GM12865 (cell line): ENCODE measurements around the gene AZU1.

Experiments used
- DNase-seq: peaks from one replicate; pipeline ENCODE4 v3.0.0; 2010; ENCODE audit warnings: low read depth
- H3K4me3 ChIP-seq: 2 replicates; pipeline ENCODE4 v1.5.1; 2011; ENCODE audit warnings: mild to moderate bottlenecking, low read depth, low read length, control low read depth
- TF ChIP-seq, protein P1 (sequence below): IDR thresholded peaks from 2 replicates; pipeline ENCODE4 v1.5.1; 2011; ENCODE audit warnings: low read length, control low read depth, low read depth, inconsistent platforms; ENCODE audit not compliant: insufficient read depth; ENCODE audit errors: missing control alignments

The AZU1 gene

GRCh38 chr19:824885-825284 is 2.8 kb upstream of the AZU1 start:
- TF ChIP-seq, protein P1, sequence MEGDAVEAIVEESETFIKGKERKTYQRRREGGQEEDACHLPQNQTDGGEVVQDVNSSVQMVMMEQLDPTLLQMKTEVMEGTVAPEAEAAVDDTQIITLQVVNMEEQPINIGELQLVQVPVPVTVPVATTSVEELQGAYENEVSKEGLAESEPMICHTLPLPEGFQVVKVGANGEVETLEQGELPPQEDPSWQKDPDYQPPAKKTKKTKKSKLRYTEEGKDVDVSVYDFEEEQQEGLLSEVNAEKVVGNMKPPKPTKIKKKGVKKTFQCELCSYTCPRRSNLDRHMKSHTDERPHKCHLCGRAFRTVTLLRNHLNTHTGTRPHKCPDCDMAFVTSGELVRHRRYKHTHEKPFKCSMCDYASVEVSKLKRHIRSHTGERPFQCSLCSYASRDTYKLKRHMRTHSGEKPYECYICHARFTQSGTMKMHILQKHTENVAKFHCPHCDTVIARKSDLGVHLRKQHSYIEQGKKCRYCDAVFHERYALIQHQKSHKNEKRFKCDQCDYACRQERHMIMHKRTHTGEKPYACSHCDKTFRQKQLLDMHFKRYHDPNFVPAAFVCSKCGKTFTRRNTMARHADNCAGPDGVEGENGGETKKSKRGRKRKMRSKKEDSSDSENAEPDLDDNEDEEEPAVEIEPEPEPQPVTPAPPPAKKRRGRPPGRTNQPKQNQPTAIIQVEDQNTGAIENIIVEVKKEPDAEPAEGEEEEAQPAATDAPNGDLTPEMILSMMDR: no peak
- no peak overlapping the region for H3K4me3 ChIP-seq
- no peak for DNase-seq

DNA sequence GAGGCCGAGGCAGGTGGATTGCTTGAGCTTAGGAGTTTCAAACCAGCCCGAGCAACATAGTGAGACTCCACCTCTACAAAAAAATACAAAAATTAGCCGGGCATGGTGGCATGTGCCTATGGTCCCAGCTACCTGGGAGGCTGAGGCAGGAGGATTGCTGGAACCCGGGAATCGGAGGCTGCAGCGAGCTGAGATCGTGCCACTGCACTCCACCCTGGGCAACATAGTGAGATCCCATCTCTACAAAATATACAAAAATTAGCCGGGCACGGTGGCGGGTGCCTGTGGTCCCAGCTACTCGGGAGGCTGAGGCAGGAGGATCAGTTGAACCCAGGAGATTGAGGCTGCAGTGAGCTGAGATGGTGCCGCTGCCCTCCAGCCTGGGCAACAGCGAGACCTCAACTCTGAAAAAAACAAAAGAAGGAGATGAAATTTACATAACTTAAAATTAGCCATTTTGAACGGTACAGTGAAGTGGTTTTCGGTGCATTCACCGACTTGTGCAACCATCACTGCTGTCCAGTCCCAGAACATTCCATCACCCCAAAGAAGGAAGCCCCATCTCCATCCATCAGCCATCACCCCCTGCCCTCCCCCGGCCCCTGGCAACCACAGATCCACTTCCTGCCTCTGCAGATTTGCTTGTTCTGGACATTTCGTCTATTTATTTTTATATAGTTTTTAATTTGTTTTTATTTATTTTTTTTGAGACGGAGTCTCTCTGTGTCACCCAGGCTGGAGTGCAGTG is 1.6 kb upstream of the AZU1 start:
- no peak for DNase-seq
- TF ChIP-seq, protein P1: no peak
- H3K4me3 ChIP-seq: no peak overlapping the region

- TF ChIP-seq, protein P1: no peak
- DNase-seq: no peak
- H3K4me3 ChIP-seq: no peak overlapping the region
Measured at GRCh38 chr19:827314-827709, 325 bp upstream of the AZU1 start.

GRCh38 chr19:829129-829758 is 1.6 kb downstream of the AZU1 start:
- H3K4me3 ChIP-seq: no peak overlapping the region
- DNase-seq: no peak
- TF ChIP-seq, protein P1: no peak

DNA sequence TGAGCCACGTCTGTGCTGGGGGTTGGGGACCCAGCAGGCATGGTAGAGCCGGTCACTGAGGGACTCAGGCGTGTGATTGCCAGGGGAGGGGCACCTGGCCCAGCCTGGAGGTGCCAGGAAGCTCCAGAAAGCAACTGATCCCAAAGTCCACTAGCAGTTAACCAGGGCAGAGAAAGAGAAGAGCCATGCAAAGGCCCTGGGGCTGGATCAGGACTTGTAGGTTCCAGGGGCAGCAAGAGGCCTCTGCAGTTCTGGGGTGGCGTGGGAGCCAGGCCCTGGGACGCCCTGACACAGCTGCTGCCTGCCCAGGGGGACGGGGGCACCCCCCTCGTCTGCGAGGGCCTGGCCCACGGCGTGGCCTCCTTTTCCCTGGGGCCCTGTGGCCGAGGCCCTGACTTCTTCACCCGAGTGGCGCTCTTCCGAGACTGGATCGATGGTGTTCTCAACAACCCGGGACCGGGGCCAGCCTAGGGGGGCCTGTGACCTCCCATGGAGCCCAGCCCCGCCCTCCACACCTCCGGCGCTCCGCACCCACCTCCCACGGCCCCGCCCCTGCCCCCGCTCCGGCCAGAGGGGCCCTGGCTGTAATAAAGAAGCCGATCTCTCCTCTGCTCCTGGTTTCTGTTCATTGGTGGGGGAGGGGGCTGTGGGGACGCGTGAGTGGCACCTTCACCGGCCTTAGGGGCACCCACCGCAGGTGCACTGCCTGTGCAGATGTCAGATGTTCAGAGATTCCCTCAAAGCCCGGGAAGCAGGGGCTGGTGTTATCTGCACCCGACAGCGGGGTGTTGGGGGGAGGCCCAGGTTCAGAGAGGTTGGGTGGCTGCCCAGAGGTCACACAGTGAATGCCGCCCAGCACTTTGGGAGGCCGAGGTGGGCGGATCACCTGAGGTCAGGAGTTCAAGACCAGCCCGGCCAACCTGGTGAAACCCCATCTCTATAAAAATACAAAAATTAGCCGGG is 4.1 kb downstream of the AZU1 start:
- no peak overlapping the region for H3K4me3 ChIP-seq
- TF ChIP-seq, protein P1: no peak
- no peak for DNase-seq

DNA sequence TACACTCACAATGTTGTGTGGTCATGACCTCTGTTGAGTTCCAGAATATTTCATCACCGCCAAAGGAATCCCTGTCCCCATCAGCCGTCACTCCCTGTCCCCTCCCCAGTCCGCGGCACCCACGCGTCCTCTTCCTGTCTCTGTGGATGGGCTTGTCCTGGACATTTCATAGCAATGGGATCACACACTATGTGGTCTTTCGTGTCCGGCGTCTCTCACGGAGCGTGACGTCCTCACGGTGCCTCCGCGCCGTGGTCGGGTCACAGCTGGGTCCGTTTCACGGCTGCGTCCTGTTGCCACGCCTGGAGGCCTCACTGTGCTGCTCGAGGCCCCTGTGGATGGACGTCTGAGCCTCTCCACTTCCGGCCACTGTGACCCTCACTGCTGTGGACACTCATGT is 6.6 kb downstream of the AZU1 start:
- H3K4me3 ChIP-seq: no peak overlapping the region
- no peak for DNase-seq
- TF ChIP-seq, protein P1: no peak
